ENCODE measurements around the gene CXADR.
"Not testable (repeated sequence)": the region's sequence is repeated elsewhere in the genome, so short reads cannot be mapped to it uniquely, and the experiment has no call there.

The CXADR gene

GRCh38 chr21:17523007-17523451, 10.2 kb downstream of the CXADR start:
- no peak for TF ChIP-seq CTCF (IDR thresholded peaks at IDR 0.05; ENCODE audit: borderline replicate concordance, insufficient read depth, low read depth, low read length)
- H3K4me3 ChIP-seq (ENCODE audit: low read depth, low read length), result no peak overlapping the region

DNA sequence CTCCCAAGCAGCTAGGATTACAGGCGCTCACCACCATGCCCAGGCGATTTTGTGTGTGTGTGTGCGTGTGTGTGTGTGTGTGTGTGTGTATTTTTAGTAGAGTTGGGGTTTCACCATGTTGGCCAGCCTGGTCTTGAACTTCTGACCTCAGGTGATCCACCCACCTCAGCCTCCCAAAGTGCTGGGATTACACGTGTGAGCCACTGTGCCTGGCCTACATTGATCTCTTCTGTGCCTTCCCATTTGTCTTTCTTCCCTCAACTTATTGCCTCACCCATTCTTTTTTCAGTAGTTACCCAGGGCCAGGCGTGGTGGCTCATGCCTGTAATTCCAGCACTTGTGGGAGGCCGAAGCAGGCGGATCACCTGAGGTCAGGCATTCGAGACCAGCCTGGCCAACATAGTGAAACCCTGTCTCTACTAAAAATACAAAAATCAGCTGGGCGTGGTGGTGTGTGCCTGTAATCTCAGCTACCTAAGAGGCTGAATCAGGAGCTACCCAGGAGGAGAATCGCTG, 11.2 kb downstream of the CXADR start:
- not testable (repeated sequence) for H3K4me3 ChIP-seq (ENCODE audit: low read depth, low read length)

- no peak for TF ChIP-seq CTCF (IDR thresholded peaks at IDR 0.05; ENCODE audit: borderline replicate concordance, insufficient read depth, low read depth, low read length)
- H3K4me3 ChIP-seq (ENCODE audit: low read depth, low read length), result no peak overlapping the region
Observed at GRCh38 chr21:17524635-17525034, 11.8 kb downstream of the CXADR start.

DNA sequence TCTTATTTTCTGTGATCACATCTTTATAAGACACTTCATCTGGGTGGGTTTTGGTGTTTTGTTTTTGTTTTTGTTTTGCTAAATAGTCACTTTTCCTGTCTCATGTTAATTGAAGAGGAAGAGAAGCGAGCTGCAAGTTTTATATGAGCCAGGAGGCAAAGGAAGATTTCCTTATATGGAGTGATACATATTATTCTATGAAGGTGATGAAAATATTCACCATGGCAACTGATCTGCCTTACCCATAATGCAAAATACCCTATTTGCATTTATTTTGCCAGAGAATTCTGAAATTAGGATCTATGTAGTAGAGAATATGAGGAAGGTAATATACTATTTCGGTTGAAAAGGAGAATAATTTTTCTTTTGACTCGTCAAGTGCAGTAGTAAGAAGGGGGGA, 13.9 kb downstream of the CXADR start:
- TF ChIP-seq CTCF (IDR thresholded peaks at IDR 0.05; ENCODE audit: borderline replicate concordance, insufficient read depth, low read depth, low read length), result no peak
- H3K4me3 ChIP-seq (ENCODE audit: low read depth, low read length), result no peak overlapping the region

DNA sequence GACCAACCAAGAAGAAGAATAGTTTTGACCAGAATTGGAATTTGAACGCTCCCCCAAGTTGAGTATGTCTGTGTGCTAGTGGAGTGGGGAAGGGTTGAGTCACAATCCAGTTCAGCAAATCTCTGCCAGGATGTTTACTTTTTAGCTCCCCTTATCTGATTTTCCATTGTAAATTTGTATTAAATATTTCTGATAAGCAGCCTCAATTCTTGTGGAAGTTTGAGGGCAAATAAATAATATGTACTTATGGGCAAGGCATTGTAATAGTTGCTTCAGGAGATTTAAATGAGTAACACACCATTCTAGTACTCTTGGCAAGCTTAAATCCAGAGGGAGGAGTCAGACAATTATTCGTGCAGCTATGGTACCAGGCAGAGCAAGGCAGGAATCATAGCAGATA, 14.4 kb downstream of the CXADR start:
- H3K4me3 ChIP-seq (ENCODE audit: low read depth, low read length), result no peak overlapping the region
- no peak for TF ChIP-seq CTCF (IDR thresholded peaks at IDR 0.05; ENCODE audit: borderline replicate concordance, insufficient read depth, low read depth, low read length)

DNA sequence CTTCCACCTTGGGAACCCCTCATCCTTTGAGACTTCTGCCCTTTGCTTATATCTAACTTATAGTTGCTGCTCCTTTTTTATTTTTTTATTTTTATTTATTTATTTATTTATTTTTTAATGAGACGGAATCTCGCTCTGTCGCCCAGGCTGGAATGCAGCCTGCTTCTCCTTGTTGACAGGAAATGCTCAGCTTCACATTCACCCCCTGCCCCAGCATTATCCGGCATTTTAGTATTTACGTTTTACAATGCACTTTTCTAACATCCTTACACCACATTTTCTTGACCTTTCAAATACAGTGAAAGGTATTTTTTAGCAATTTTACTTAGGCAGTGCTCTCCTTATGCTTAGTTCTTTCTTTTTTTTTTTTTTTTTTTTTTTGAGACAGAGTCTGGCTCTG, 14.9 kb downstream of the CXADR start:
- no peak for TF ChIP-seq CTCF (IDR thresholded peaks at IDR 0.05; ENCODE audit: borderline replicate concordance, insufficient read depth, low read depth, low read length)

GRCh38 chr21:17529648-17530047, 16.8 kb downstream of the CXADR start:
- no peak for TF ChIP-seq CTCF (IDR thresholded peaks at IDR 0.05; ENCODE audit: borderline replicate concordance, insufficient read depth, low read depth, low read length)
- H3K4me3 ChIP-seq (ENCODE audit: low read depth, low read length), result no peak overlapping the region

More for the DNA sequence above, 14.9 kb downstream of the CXADR start:
- H3K4me3 ChIP-seq (ENCODE audit: low read depth, low read length), result no peak overlapping the region

- no peak overlapping the region for H3K4me3 ChIP-seq (ENCODE audit: low read depth, low read length)
- TF ChIP-seq CTCF (IDR thresholded peaks at IDR 0.05; ENCODE audit: borderline replicate concordance, insufficient read depth, low read depth, low read length), result no peak
Observed at GRCh38 chr21:17532292-17532691, 19.4 kb downstream of the CXADR start.

All from GM12875 (cell line).